ENCODE results near the gene LYSET.
A peak's percentile ranks its signal among the peaks of the same experiment; 100 is the strongest.
"Not testable (repeated sequence)": the region's sequence is repeated elsewhere in the genome, so short reads cannot be mapped to it uniquely, and the experiment has no call there.

LYSET gene

GRCh38 chr14:93158349-93158748 is 26.8 kb upstream of the LYSET start:
- H3K36me3 Mint-ChIP-seq (ENCODE audit: insufficient read depth); H3K4me3 Mint-ChIP-seq; ATAC-seq (replicated peaks); H3K4me1 Mint-ChIP-seq (ENCODE audit: low read depth in 2 of 2); H3K9me3 Mint-ChIP-seq; H3K27ac Mint-ChIP-seq; DNase-seq; H3K27me3 Mint-ChIP-seq: not testable (repeated sequence)

- not testable (repeated sequence) for H3K9me3 Mint-ChIP-seq; H3K27ac Mint-ChIP-seq; ATAC-seq (replicated peaks); H3K4me3 Mint-ChIP-seq; DNase-seq; H3K27me3 Mint-ChIP-seq; H3K4me1 Mint-ChIP-seq (ENCODE audit: low read depth in 2 of 2); H3K36me3 Mint-ChIP-seq (ENCODE audit: insufficient read depth)
Observed at GRCh38 chr14:93159625-93160352, 25.3 kb upstream of the LYSET start.

- Mint-ChIP-seq H3K4me3 (no peak overlapping the region), H3K9me3 (no peaks in the 10 kb centered on the region), H3K27me3 (no peaks in the 10 kb centered on the region), H3K4me1 (ENCODE audit: low read depth in 2 of 2) (no peaks in the 10 kb centered on the region), H3K36me3 (ENCODE audit: insufficient read depth) (no peaks in the 10 kb centered on the region), H3K27ac (no peak overlapping the region)
- ATAC-seq (replicated peaks) (no peak), DNase-seq (no peak)
Observed at GRCh38 chr14:93160353-93160801, 24.7 kb upstream of the LYSET start.

GRCh38 chr14:93161411-93161940 is 23.6 kb upstream of the LYSET start:
- no peak for ATAC-seq (replicated peaks)
- no peaks in the 10 kb centered on the region for H3K36me3 Mint-ChIP-seq (ENCODE audit: insufficient read depth)

GRCh38 chr14:93163564-93163963 is 21.6 kb upstream of the LYSET start:
- H3K9me3 Mint-ChIP-seq: no peaks in the 10 kb centered on the region
- ATAC-seq (replicated peaks) (no peak), DNase-seq (no peak)
- no peaks in the 10 kb centered on the region for H3K27me3 Mint-ChIP-seq
- no peaks in the 10 kb centered on the region for H3K4me1 Mint-ChIP-seq (ENCODE audit: low read depth in 2 of 2)
- H3K36me3 Mint-ChIP-seq (ENCODE audit: insufficient read depth): no peaks in the 10 kb centered on the region
- no peak overlapping the region for H3K4me3 Mint-ChIP-seq
- no peak overlapping the region for H3K27ac Mint-ChIP-seq

More at GRCh38 chr14:93161411-93161940, 23.6 kb upstream of the LYSET start:
- no peaks in the 10 kb centered on the region for H3K27me3 Mint-ChIP-seq
- no peak for DNase-seq
- H3K9me3 Mint-ChIP-seq: no peaks in the 10 kb centered on the region
- no peaks in the 10 kb centered on the region for H3K4me1 Mint-ChIP-seq (ENCODE audit: low read depth in 2 of 2)
- no peak overlapping the region for H3K4me3 Mint-ChIP-seq
- H3K27ac Mint-ChIP-seq: no peak overlapping the region

GRCh38 chr14:93165271-93166265 is 19.5 kb upstream of the LYSET start:
- peak overlapping the region in 1 of 2 donors; percentile 51 for H3K27ac Mint-ChIP-seq
- not testable (repeated sequence) for H3K4me1 Mint-ChIP-seq (ENCODE audit: low read depth in 2 of 2); H3K27me3 Mint-ChIP-seq; ATAC-seq (replicated peaks); H3K36me3 Mint-ChIP-seq (ENCODE audit: insufficient read depth); DNase-seq; H3K4me3 Mint-ChIP-seq; H3K9me3 Mint-ChIP-seq

GRCh38 chr14:93168610-93169009 is 16.5 kb upstream of the LYSET start:
- not testable (repeated sequence) for ATAC-seq (replicated peaks); DNase-seq

GRCh38 chr14:93169619-93170018 is 15.5 kb upstream of the LYSET start:
- DNase-seq; H3K4me3 Mint-ChIP-seq; H3K4me1 Mint-ChIP-seq (ENCODE audit: low read depth in 2 of 2); H3K27ac Mint-ChIP-seq; H3K36me3 Mint-ChIP-seq (ENCODE audit: insufficient read depth); H3K9me3 Mint-ChIP-seq; ATAC-seq (replicated peaks): not testable (repeated sequence)
- peaks cover 6 to 13% of the 10 kb centered on the region in 2 donors for H3K27me3 Mint-ChIP-seq

More at GRCh38 chr14:93168610-93169009, 16.5 kb upstream of the LYSET start:
- H3K27ac Mint-ChIP-seq; H3K9me3 Mint-ChIP-seq; H3K27me3 Mint-ChIP-seq; H3K4me3 Mint-ChIP-seq; H3K4me1 Mint-ChIP-seq (ENCODE audit: low read depth in 2 of 2); H3K36me3 Mint-ChIP-seq (ENCODE audit: insufficient read depth): not testable (repeated sequence)

- H3K36me3 Mint-ChIP-seq (ENCODE audit: insufficient read depth); H3K27ac Mint-ChIP-seq; ATAC-seq (replicated peaks); H3K4me1 Mint-ChIP-seq (ENCODE audit: low read depth in 2 of 2); DNase-seq; H3K9me3 Mint-ChIP-seq; H3K4me3 Mint-ChIP-seq: not testable (repeated sequence)
- H3K27me3 Mint-ChIP-seq: peaks cover 6 to 13% of the 10 kb centered on the region in 2 donors
Observed at GRCh38 chr14:93170141-93170540, 15.0 kb upstream of the LYSET start.

- peaks cover 6 to 13% of the 10 kb centered on the region in 2 donors for H3K27me3 Mint-ChIP-seq
Observed at GRCh38 chr14:93171376-93171775, 13.7 kb upstream of the LYSET start.

GRCh38 chr14:93173943-93174395 is 11.1 kb upstream of the LYSET start:
- H3K27me3 Mint-ChIP-seq: peaks cover 6 to 13% of the 10 kb centered on the region in 2 donors
- H3K4me1 Mint-ChIP-seq (ENCODE audit: low read depth in 2 of 2): no peaks in the 10 kb centered on the region
- H3K27ac Mint-ChIP-seq: no peak overlapping the region
- no peak for ATAC-seq (replicated peaks)
- H3K36me3 Mint-ChIP-seq (ENCODE audit: insufficient read depth): peaks cover 6% of the 10 kb centered on the region
- H3K9me3 Mint-ChIP-seq: no peaks in the 10 kb centered on the region
- no peak for DNase-seq
- no peak overlapping the region for H3K4me3 Mint-ChIP-seq

More at GRCh38 chr14:93171376-93171775, 13.7 kb upstream of the LYSET start:
- Mint-ChIP-seq H3K36me3 (ENCODE audit: insufficient read depth) (peaks cover 4% of the 10 kb centered on the region), H3K9me3 (no peaks in the 10 kb centered on the region), H3K4me3 (no peak overlapping the region), H3K27ac (no peak overlapping the region), H3K4me1 (ENCODE audit: low read depth in 2 of 2) (no peaks in the 10 kb centered on the region)
- no peak for ATAC-seq (replicated peaks)
- no peak for DNase-seq

GRCh38 chr14:93174731-93175130 is 10.4 kb upstream of the LYSET start:
- H3K4me3 Mint-ChIP-seq; H3K27ac Mint-ChIP-seq; ATAC-seq (replicated peaks); H3K9me3 Mint-ChIP-seq; H3K4me1 Mint-ChIP-seq (ENCODE audit: low read depth in 2 of 2); DNase-seq; H3K36me3 Mint-ChIP-seq (ENCODE audit: insufficient read depth): not testable (repeated sequence)
- peaks cover 6 to 13% of the 10 kb centered on the region in 2 donors for H3K27me3 Mint-ChIP-seq

- H3K27ac Mint-ChIP-seq: no peak overlapping the region
- no peak for ATAC-seq (replicated peaks)
- H3K4me1 Mint-ChIP-seq (ENCODE audit: low read depth in 2 of 2): no peaks in the 10 kb centered on the region
- no peak overlapping the region for H3K4me3 Mint-ChIP-seq
- no peaks in the 10 kb centered on the region for H3K9me3 Mint-ChIP-seq
- no peak for DNase-seq
- peaks cover 7% of the 10 kb centered on the region for H3K36me3 Mint-ChIP-seq (ENCODE audit: insufficient read depth)
- H3K27me3 Mint-ChIP-seq: peaks cover 6 to 13% of the 10 kb centered on the region in 2 donors
Observed at GRCh38 chr14:93175492-93175891, 9.6 kb upstream of the LYSET start.

Data from effector memory CD8-positive, alpha-beta T cell (primary cell).